ENCODE measurements around the gene HMG20B.

The HMG20B gene

DNA sequence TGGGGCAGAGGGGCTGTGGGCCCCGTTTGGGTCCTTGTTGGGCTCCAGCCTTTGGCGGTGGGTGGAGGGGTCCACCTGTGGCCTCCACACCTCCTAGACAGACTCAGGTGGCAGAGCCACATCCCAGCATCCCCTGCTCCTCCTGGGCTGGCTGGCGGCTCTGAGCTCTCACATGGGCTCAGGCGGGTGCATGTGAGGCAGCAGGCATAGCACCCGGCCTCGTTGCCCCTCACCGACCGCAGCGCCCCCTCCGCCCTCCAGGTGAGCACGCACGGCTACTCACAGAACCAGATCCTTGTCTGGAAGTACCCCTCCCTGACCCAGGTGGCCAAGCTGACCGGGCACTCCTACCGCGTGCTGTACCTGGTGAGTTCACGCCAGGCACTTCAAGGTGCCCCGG, 39.7 kb upstream of the HMG20B start:
- TF ChIP-seq, protein P1, sequence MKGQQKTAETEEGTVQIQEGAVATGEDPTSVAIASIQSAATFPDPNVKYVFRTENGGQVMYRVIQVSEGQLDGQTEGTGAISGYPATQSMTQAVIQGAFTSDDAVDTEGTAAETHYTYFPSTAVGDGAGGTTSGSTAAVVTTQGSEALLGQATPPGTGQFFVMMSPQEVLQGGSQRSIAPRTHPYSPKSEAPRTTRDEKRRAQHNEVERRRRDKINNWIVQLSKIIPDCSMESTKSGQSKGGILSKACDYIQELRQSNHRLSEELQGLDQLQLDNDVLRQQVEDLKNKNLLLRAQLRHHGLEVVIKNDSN (IDR thresholded peaks at IDR 0.05): no peak
- TF ChIP-seq, protein P2, sequence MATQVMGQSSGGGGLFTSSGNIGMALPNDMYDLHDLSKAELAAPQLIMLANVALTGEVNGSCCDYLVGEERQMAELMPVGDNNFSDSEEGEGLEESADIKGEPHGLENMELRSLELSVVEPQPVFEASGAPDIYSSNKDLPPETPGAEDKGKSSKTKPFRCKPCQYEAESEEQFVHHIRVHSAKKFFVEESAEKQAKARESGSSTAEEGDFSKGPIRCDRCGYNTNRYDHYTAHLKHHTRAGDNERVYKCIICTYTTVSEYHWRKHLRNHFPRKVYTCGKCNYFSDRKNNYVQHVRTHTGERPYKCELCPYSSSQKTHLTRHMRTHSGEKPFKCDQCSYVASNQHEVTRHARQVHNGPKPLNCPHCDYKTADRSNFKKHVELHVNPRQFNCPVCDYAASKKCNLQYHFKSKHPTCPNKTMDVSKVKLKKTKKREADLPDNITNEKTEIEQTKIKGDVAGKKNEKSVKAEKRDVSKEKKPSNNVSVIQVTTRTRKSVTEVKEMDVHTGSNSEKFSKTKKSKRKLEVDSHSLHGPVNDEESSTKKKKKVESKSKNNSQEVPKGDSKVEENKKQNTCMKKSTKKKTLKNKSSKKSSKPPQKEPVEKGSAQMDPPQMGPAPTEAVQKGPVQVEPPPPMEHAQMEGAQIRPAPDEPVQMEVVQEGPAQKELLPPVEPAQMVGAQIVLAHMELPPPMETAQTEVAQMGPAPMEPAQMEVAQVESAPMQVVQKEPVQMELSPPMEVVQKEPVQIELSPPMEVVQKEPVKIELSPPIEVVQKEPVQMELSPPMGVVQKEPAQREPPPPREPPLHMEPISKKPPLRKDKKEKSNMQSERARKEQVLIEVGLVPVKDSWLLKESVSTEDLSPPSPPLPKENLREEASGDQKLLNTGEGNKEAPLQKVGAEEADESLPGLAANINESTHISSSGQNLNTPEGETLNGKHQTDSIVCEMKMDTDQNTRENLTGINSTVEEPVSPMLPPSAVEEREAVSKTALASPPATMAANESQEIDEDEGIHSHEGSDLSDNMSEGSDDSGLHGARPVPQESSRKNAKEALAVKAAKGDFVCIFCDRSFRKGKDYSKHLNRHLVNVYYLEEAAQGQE (IDR thresholded peaks at IDR 0.05; ENCODE audit: low read depth): no peak
- TF ChIP-seq CEBPB (IDR thresholded peaks at IDR 0.05) (no peak), EP300 (IDR thresholded peaks at IDR 0.05; ENCODE audit: borderline replicate concordance) (no peak), NFIC (IDR thresholded peaks at IDR 0.05) (no peak), CREB1 (IDR thresholded peaks at IDR 0.05; ENCODE audit: low read depth) (no peak), ZBTB7A (IDR thresholded peaks at IDR 0.05; ENCODE audit: low read depth) (no peak), EGR1 (IDR thresholded peaks at IDR 0.05) (no peak), YY1 (IDR thresholded peaks at IDR 0.05; ENCODE audit: low read depth) (no peak)

DNA sequence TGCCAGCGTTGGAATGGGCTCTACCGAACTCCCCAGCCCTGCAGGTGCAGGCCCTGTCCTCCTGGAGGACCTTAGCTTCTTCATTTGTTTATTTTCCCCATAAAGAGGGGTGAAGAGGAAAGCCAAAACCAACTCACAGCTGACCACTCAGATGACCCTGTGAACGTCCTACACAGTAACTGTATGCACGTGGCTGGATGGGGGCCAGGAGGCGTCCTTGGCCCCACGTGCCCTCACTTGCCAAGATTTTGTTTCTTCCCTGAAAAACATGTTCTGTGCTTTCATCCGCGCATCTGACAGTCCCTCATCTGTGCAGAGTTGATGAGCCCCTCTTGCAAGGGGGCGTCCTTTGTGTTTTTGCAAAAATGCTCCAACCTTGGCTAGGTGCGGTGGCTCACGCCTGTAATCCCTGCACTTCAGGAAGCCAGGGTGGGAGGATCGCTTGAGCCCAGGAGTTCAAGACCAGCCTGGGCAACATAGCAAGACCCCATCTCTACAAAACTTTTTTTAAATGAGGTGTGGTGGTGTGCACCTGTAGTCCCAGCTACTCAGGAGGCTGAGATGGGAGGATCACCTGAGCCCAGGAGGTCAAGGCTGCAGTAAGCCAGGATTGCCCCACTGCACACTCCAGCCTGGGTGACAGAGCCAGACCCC, 39.1 kb upstream of the HMG20B start:
- TF ChIP-seq, protein P1 (IDR thresholded peaks at IDR 0.05): no peak
- TF ChIP-seq TAF1 (IDR thresholded peaks at IDR 0.05; ENCODE audit: low read depth): no peak
- TF ChIP-seq NFIC (IDR thresholded peaks at IDR 0.05): no peak
- TF ChIP-seq, protein P3, sequence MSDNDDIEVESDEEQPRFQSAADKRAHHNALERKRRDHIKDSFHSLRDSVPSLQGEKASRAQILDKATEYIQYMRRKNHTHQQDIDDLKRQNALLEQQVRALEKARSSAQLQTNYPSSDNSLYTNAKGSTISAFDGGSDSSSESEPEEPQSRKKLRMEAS (IDR thresholded peaks at IDR 0.05): no peak
- no peak for TF ChIP-seq CREB1 (IDR thresholded peaks at IDR 0.05; ENCODE audit: low read depth)
- no peak for TF ChIP-seq FOXM1 (IDR thresholded peaks at IDR 0.05; ENCODE audit: borderline replicate concordance, low read depth)
- TF ChIP-seq ZBTB7A (IDR thresholded peaks at IDR 0.05; ENCODE audit: low read depth): no peak
- no peak for TF ChIP-seq TCF12 (IDR thresholded peaks at IDR 0.05; ENCODE audit: low read depth)
- no peak for TF ChIP-seq YY1 (IDR thresholded peaks at IDR 0.05; ENCODE audit: low read depth)

DNA sequence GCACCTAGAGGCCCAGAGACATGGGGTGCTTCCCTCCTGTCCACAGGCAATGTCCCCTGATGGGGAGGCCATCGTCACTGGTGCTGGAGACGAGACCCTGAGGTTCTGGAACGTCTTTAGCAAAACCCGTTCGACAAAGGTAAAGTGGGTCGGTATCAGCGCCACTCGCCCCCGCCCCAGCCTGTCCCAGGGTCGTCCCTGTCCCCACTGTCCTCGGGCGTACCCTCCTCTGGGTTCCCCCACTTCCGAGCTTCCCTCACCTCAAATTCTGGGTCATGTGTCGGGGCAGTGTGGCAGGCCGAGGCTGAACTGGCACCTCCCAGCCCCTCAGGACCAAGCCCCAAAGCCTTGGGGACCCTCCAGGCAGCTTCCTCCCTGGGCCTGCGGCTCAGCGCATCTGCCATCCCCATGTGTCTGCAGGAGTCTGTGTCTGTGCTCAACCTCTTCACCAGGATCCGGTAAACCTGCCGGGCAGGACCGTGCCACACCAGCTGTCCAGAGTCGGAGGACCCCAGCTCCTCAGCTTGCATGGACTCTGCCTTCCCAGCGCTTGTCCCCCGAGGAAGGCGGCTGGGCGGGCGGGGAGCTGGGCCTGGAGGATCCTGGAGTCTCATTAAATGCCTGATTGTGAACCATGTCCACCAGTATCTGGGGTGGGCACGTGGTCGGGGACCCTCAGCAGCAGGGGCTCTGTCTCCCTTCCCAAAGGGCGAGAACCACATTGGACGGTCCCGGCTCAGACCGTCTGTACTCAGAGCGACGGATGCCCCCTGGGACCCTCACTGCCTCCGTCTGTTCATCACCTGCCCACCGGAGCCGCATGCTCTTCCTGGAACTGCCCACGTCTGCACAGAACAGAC, 38.1 kb upstream of the HMG20B start:
- no peak for TF ChIP-seq TAF1 (IDR thresholded peaks at IDR 0.05; ENCODE audit: low read depth)
- TF ChIP-seq ZBTB7A (IDR thresholded peaks at IDR 0.05; ENCODE audit: low read depth): no peak
- TF ChIP-seq YY1 (IDR thresholded peaks at IDR 0.05; ENCODE audit: low read depth): no peak
- no peak for TF ChIP-seq TEAD4 (IDR thresholded peaks at IDR 0.05)
- TF ChIP-seq EP300 (IDR thresholded peaks at IDR 0.05; ENCODE audit: borderline replicate concordance): no peak
- TF ChIP-seq, protein P1 (IDR thresholded peaks at IDR 0.05): no peak
- TF ChIP-seq, protein P2 (IDR thresholded peaks at IDR 0.05; ENCODE audit: low read depth): no peak

DNA sequence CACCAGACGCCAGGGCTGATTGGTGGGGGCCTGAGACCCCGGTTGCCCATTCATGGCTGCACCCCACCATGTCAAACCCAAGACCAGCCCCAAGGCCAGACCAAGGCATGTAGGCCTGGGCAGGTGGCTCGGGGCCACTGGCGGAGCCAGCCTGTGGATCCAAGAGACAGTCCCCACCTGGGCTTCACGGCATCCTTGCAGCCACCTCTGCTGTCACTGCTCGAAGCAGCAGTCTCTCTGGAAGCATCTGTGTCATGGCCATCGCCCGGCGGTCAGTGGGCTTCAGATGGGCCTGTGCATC, 37.6 kb upstream of the HMG20B start:
- TF ChIP-seq, protein P3 (IDR thresholded peaks at IDR 0.05): no peak
- TF ChIP-seq, protein P2 (IDR thresholded peaks at IDR 0.05; ENCODE audit: low read depth): no peak
- no peak for TF ChIP-seq CREB1 (IDR thresholded peaks at IDR 0.05; ENCODE audit: low read depth)
- TF ChIP-seq EP300 (IDR thresholded peaks at IDR 0.05; ENCODE audit: borderline replicate concordance): no peak
- no peak for TF ChIP-seq NFIC (IDR thresholded peaks at IDR 0.05)
- TF ChIP-seq FOXM1 (IDR thresholded peaks at IDR 0.05; ENCODE audit: borderline replicate concordance, low read depth): no peak
- TF ChIP-seq TEAD4 (IDR thresholded peaks at IDR 0.05): no peak
- no peak for TF ChIP-seq EGR1 (IDR thresholded peaks at IDR 0.05)
- TF ChIP-seq, protein P1 (IDR thresholded peaks at IDR 0.05): no peak
- TF ChIP-seq YY1 (IDR thresholded peaks at IDR 0.05; ENCODE audit: low read depth): no peak
- TF ChIP-seq ZBTB7A (IDR thresholded peaks at IDR 0.05; ENCODE audit: low read depth): no peak
- TF ChIP-seq RAD21 (IDR thresholded peaks at IDR 0.05; ENCODE audit: low read depth): no peak
- TF ChIP-seq TCF12 (IDR thresholded peaks at IDR 0.05; ENCODE audit: low read depth): no peak
